Measurements from ENCODE around the gene DEPP1.

Gene DEPP1

DNA sequence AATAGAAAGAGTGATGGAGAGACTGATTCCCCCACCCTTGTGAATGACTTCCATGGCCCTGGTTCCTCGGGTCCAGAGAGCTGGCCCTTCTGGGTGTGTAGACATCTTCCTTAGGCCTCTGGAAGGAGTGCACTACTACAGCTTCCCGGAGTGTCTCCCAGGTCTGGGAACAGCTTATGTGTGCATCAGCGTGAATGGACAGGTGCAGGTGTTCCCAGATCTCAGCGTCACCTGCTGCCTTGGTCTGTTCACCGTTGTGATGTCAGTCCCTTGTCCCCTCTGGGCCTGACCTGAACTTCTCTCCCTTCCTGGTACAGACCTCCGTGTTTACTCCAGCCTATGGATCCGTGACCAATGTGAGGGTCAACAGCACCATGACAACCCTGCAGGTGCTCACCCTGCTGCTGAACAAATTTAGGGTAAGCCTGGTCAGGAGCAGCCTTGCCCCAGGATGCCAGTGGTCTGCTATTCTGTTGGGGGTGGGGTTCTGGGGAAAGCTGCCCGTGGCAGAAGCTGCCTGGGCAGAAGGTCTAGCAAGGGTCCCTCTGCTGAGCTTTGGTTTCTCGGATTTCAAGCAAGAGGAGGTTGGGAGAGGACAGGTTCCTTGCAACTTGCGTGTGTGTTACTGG, 10.5 kb upstream of the DEPP1 start:
- TF ChIP-seq SIN3A (IDR thresholded peaks at IDR 0.05; ENCODE audit: borderline replicate concordance, insufficient read depth, low read length) (no peak), POLR2AphosphoS5 (IDR thresholded peaks at IDR 0.05; ENCODE audit: low read depth, low read length) (no peak), REST (IDR thresholded peaks at IDR 0.05; ENCODE audit: insufficient read depth in 1 of 2, low read depth in 2 of 2, low read length in 2 of 2) (no peak)

GRCh38 chr10:44986670-44987069, 8.1 kb upstream of the DEPP1 start:
- TF ChIP-seq REST (IDR thresholded peaks at IDR 0.05; ENCODE audit: insufficient read depth in 1 of 2, low read depth in 2 of 2, low read length in 2 of 2) = no peak
- no peak for TF ChIP-seq POLR2AphosphoS5 (IDR thresholded peaks at IDR 0.05; ENCODE audit: low read depth, low read length)
- TF ChIP-seq TAF1 (IDR thresholded peaks at IDR 0.05; ENCODE audit: borderline replicate concordance, insufficient read depth, low read length) = no peak
- no peak for TF ChIP-seq SIN3A (IDR thresholded peaks at IDR 0.05; ENCODE audit: borderline replicate concordance, insufficient read depth, low read length)
- no peak for TF ChIP-seq FOXP2 (optimal IDR thresholded peaks at IDR 0.05; ENCODE audit: borderline replicate concordance, extremely low read depth, extremely low read length, insufficient read depth)

DNA sequence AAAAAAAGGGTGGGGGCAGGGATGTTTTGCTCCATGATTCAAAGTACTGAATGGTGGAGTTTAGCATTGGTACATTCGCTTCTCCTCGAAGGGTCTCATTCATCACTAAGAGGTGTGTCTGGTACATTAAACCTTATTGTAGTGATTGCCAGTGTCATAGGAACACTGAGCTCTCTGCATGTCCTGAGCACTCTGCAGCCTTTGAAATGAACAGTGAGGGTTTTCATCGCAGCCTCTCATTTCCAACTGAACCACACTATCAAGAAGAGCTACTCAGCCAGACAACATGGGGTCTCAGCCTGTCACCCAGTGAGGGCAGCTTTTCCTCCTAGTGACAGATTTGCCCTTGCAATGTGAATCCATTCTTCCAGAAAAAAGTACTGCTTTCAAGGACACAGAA, 7.6 kb upstream of the DEPP1 start:
- TF ChIP-seq REST (IDR thresholded peaks at IDR 0.05; ENCODE audit: insufficient read depth in 1 of 2, low read depth in 2 of 2, low read length in 2 of 2) (no peak), SIN3A (IDR thresholded peaks at IDR 0.05; ENCODE audit: borderline replicate concordance, insufficient read depth, low read length) (no peak), TAF1 (IDR thresholded peaks at IDR 0.05; ENCODE audit: borderline replicate concordance, insufficient read depth, low read length) (no peak), FOXP2 (optimal IDR thresholded peaks at IDR 0.05; ENCODE audit: borderline replicate concordance, extremely low read depth, extremely low read length, insufficient read depth) (no peak), POLR2AphosphoS5 (IDR thresholded peaks at IDR 0.05; ENCODE audit: low read depth, low read length) (no peak)

GRCh38 chr10:44985175-44985681, 6.6 kb upstream of the DEPP1 start:
- TF ChIP-seq POLR2AphosphoS5 (IDR thresholded peaks at IDR 0.05; ENCODE audit: low read depth, low read length) (no peak), REST (IDR thresholded peaks at IDR 0.05; ENCODE audit: insufficient read depth in 1 of 2, low read depth in 2 of 2, low read length in 2 of 2) (no peak), SIN3A (IDR thresholded peaks at IDR 0.05; ENCODE audit: borderline replicate concordance, insufficient read depth, low read length) (no peak)

DNA sequence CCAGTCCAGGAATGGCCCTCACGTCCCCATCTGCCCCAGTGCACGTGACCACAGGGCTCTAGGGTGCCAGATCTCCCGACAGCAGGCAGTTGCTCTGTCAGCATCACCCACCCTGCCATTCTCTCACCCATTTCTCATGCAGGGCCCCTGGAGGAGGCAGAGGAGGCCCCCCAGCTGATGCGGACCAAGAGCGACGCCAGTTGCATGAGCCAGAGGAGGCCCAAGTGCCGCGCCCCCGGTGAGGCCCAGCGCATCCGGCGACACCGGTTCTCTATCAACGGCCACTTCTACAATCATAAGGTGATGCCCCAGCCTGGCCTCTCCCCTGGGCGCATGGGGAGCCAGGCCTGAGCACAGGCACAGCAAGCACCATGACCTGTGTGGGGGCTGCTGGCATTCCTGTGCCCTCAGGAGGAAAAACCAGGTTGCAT, 6.1 kb upstream of the DEPP1 start:
- no peak for TF ChIP-seq REST (IDR thresholded peaks at IDR 0.05; ENCODE audit: insufficient read depth in 1 of 2, low read depth in 2 of 2, low read length in 2 of 2)
